Esophagus (tissue), 2 donors: ENCODE data around the gene UBL3. TPM values are rescaled to one million over a fixed set of nuclear protein-coding genes. Genes with fewer than 3 reads are reported as not detected.

Source experiments
- H3K27ac ChIP-seq, 2 donors: one replicate each; pipeline ENCODE4 v1.5.1; 2013; ENCODE audit warnings: low read depth in 2 of 2, mild to moderate bottlenecking in 2 of 2, inconsistent platforms in 1 of 2, low read length in 1 of 2, moderate library complexity in 1 of 2
- H3K27me3 ChIP-seq, 2 donors: one replicate each; pipeline ENCODE4 v1.6.1; 2013; ENCODE audit warnings: low read length in 2 of 2, control low read depth in 1 of 2, mild to moderate bottlenecking in 1 of 2; ENCODE audit not compliant: insufficient read depth in 2 of 2, control insufficient read depth in 1 of 2
- H3K36me3 ChIP-seq, 2 donors: one replicate each; pipeline ENCODE4 v1.6.1; 2013; ENCODE audit warnings: low read length in 1 of 2; ENCODE audit not compliant: control insufficient read depth in 2 of 2, insufficient read depth in 2 of 2
- H3K4me1 ChIP-seq, 2 donors: one replicate each; pipeline ENCODE4 v1.6.1; 2013; ENCODE audit warnings: low read length in 1 of 2; ENCODE audit not compliant: control insufficient read depth in 2 of 2, insufficient read depth in 2 of 2
- H3K4me3 ChIP-seq, 2 donors: one replicate each; pipeline ENCODE4 v1.5.1; 2013; ENCODE audit warnings: low read length in 2 of 2, mild to moderate bottlenecking in 2 of 2, low read depth in 1 of 2, moderate library complexity in 1 of 2
- H3K9me3 ChIP-seq, 2 donors: one replicate each; pipeline ENCODE4 v1.6.1; 2013; ENCODE audit warnings: mild to moderate bottlenecking in 2 of 2, low read depth in 1 of 2, low read length in 1 of 2, moderate library complexity in 1 of 2; ENCODE audit not compliant: control insufficient read depth in 2 of 2, insufficient read depth in 1 of 2
- WGBS, 2 donors: extraction: QIAGEN DNeasy Blood & Tissue Kit; methylation state at CpG; one replicate each; pipeline ENCODE4 v1.1.7; 2013; 5-methylcytosine and 5-hydroxymethylcytosine counted together
- polyA plus RNA-seq, 2 donors: library from polyadenylated mRNA; stranded (reverse); fragments of 200-250 nt; gene quantifications; one replicate each; pipeline ENCODE4 v1.2.3, GENCODE V29; 2013
- donor health status: healthy with polysubstance abuse.
- donor health status: Bipolar disorder and iron deficiency.

The UBL3 gene
- polyA plus RNA-seq, 2 donors, result 30.7 to 41.5 TPM

DNA sequence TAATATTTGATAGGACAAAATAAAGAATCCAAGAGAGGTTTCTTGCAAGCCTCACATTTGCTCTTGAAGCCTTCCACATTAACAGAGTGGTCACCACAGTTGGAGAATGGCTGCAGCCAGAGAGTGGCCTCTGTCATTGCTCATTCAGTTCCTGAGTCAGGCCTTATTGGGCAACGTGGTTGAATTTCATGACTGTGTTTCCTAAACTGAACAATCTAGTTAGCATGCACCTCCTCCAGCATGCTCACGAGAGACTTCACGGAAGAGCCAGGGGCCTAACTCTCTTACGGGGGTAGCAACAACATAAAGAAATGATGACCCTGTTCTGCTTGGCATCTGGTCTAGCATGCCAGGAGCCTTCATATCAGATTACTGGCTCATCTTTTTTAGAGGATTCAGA is 9.6 kb upstream of the UBL3 start:
- Histone ChIP-seq H3K4me1 (no peaks in the 10 kb centered on the region), H3K9me3 (no peaks in the 10 kb centered on the region), H3K27me3 (no peaks in the 10 kb centered on the region), H3K4me3 (no peak overlapping the region), H3K36me3 (no peaks in the 10 kb centered on the region), H3K27ac (no peak overlapping the region)
- WGBS, 2 donors, result 82 to 89% methylated on average over 4 of the region's 4 CpGs

GRCh38 chr13:29858667-29859066 is 8.2 kb upstream of the UBL3 start:
- H3K36me3 ChIP-seq, result no peaks in the 10 kb centered on the region
- WGBS, 2 donors, result 75 to 81% methylated on average over 4 of the region's 4 CpGs
- H3K4me3 ChIP-seq, result no peak overlapping the region
- H3K9me3 ChIP-seq, result no peaks in the 10 kb centered on the region
- H3K4me1 ChIP-seq, result no peaks in the 10 kb centered on the region
- no peaks in the 10 kb centered on the region for H3K27me3 ChIP-seq
- H3K27ac ChIP-seq, result no peak overlapping the region

DNA sequence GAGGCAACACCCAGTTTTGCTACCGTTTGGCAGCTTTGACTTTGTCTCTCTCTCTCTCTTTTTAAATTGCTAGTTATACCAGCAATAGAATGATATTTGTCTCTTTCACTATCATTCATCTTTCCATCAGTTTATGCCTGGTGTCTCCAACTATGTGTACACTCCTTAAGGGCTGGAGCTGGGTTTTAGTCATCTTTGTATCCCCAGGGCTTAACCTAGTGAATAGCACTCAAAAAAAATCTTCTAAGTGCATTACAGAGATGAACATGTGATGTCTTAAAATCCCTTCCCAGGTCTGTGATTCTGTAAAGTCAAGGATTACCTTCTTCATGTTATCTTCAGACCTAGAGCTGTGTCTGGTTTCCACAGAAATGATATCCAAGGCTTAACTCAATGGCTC is 7.8 kb upstream of the UBL3 start:
- H3K36me3 ChIP-seq, result no peaks in the 10 kb centered on the region
- H3K4me3 ChIP-seq, result no peak overlapping the region
- H3K27ac ChIP-seq, result no peak overlapping the region
- WGBS, 2 donors, result 38 to 65% methylated on average over 1 of the region's 1 CpG
- no peaks in the 10 kb centered on the region for H3K4me1 ChIP-seq
- H3K9me3 ChIP-seq, result no peaks in the 10 kb centered on the region
- no peaks in the 10 kb centered on the region for H3K27me3 ChIP-seq

DNA sequence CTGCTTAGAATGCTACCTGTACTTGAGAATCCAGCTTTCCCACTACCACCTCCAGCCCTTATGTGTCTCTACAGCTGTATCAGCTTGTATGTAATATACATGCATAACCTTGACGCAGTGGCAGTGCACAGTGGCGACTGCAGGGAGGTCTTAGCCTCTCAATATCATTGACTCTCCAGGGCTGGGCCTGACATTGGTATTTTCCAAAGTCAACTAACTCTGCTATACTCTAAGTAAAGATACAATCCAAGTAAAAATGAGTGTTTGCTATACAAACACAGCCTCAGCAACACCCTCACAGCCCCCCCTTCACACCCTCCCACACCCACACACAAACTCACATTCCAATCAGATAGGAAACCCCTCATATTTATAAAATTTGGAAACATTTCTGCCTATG is 6.7 kb upstream of the UBL3 start:
- Histone ChIP-seq H3K4me1 (no peaks in the 10 kb centered on the region), H3K27ac (no peak overlapping the region)

DNA sequence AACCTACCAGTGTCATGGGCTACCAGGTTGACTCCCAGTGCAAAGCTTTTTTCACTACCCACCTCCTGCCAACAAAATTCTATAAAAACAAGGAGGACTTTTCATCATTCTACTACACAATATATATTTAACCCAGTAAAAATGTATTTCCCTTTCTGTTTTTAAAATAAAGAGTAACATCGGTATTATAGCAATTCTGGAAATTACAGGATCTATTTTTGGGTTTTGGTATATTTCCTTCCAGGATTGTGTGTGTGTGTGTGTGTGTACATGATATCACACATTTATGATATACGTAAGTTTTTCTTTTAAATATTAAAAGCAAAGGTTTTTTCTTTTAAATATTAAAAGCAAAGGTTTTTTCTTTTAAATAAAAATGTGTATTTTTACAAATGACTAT is 6.0 kb upstream of the UBL3 start:
- Histone ChIP-seq H3K27ac (no peak overlapping the region), H3K4me1 (no peaks in the 10 kb centered on the region), H3K36me3 (no peaks in the 10 kb centered on the region), H3K9me3 (no peaks in the 10 kb centered on the region), H3K4me3 (no peak overlapping the region), H3K27me3 (no peaks in the 10 kb centered on the region)
- WGBS, 2 donors, result 87 to 90% methylated on average over 2 of the region's 2 CpGs

More for the DNA sequence above, 6.7 kb upstream of the UBL3 start:
- Histone ChIP-seq H3K27me3 (no peaks in the 10 kb centered on the region), H3K9me3 (no peaks in the 10 kb centered on the region), H3K36me3 (no peaks in the 10 kb centered on the region), H3K4me3 (no peak overlapping the region)
- 85 to 93% methylated on average over 2 of the region's 2 CpGs for WGBS, 2 donors

- Histone ChIP-seq H3K27ac (peak overlapping the region in 1 of 2 donors; percentile 13), H3K9me3 (no peaks in the 10 kb centered on the region), H3K36me3 (no peaks in the 10 kb centered on the region), H3K4me3 (no peak overlapping the region), H3K4me1 (no peaks in the 10 kb centered on the region), H3K27me3 (no peaks in the 10 kb centered on the region)
- 49 to 69% methylated on average over 4 of the region's 4 CpGs for WGBS, 2 donors
Observed at GRCh38 chr13:29855784-29856183, 5.4 kb upstream of the UBL3 start.

GRCh38 chr13:29855009-29855408 is 4.6 kb upstream of the UBL3 start:
- 81 to 90% methylated on average over 4 of the region's 4 CpGs for WGBS, 2 donors
- Histone ChIP-seq H3K36me3 (no peaks in the 10 kb centered on the region), H3K9me3 (no peaks in the 10 kb centered on the region), H3K4me3 (no peak overlapping the region), H3K27ac (no peak overlapping the region), H3K27me3 (no peaks in the 10 kb centered on the region), H3K4me1 (no peaks in the 10 kb centered on the region)

GRCh38 chr13:29853131-29853530 is 2.7 kb upstream of the UBL3 start:
- no peaks in the 10 kb centered on the region for H3K27me3 ChIP-seq
- no peaks in the 10 kb centered on the region for H3K9me3 ChIP-seq
- no peak overlapping the region for H3K27ac ChIP-seq
- 78 to 79% methylated on average over 2 of the region's 2 CpGs for WGBS, 2 donors
- H3K4me3 ChIP-seq, result no peak overlapping the region
- H3K36me3 ChIP-seq, result no peaks in the 10 kb centered on the region
- no peaks in the 10 kb centered on the region for H3K4me1 ChIP-seq

DNA sequence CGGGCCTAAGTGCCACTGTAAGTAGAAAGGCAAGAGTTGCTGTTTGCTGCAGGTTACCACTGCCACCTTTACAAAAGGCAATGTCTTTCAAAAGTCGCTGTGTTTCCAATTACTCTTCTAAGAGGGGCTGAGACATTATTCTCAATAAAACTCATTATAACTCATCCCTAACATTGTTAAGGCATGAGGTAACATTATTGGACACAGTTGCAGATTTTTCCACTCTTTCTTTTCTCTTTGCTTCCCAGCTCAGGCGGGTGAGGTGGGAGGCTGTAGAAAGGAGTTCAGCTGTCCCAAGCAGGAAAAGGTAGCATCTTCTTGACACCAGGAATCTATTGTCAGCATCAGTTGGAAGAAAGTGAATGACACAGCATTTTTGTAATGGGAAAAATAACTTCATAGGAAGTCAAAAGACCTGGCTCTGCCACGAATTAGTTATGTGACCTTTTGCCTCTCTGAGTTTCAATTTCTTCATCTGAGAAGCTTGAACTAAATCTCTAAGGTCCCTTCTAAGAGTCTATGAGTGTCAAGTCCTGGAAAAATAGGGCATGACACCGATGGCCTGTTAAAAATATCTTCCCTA is 2.1 kb upstream of the UBL3 start:
- no peak overlapping the region for H3K27ac ChIP-seq
- 59 to 63% methylated on average over 5 of the region's 5 CpGs for WGBS, 2 donors

DNA sequence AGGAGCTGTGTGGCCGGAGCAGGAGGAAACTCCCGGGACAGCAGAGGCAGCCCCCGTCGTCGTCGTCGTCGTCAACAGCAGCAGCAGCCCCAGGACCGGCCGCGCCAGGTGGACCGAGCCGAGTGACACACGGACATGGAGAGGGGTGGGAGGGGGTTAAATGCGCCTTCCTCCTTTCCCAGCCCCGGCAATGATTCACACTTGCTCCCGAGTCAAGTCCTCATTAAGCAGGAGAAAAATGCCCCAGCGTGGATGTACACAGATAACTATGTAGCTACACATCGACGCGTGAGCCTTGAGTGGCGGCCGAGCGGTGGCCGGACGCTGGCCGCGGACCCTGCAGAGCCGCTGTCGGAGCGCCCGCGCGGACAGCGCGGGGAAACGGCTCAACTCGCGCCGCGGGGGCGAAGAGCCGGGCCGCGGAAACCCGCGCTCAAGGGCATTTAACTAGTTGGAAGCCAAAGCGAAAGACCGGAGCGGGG is 645 bp downstream of the UBL3 start:
- Histone ChIP-seq H3K36me3 (no peaks in the 10 kb centered on the region), H3K4me1 (no peaks in the 10 kb centered on the region), H3K27me3 (no peaks in the 10 kb centered on the region), H3K27ac (peak overlapping the region; percentile 97 to 100), H3K9me3 (no peaks in the 10 kb centered on the region), H3K4me3 (peak overlapping the region; percentile 69 to 81)
- WGBS, 2 donors, result 0% methylated on average over 48 to 50 of the region's 50 CpGs

More for the DNA sequence above, 2.1 kb upstream of the UBL3 start:
- H3K36me3 ChIP-seq, result no peaks in the 10 kb centered on the region
- H3K9me3 ChIP-seq, result no peaks in the 10 kb centered on the region
- H3K27me3 ChIP-seq, result no peaks in the 10 kb centered on the region
- no peak overlapping the region for H3K4me3 ChIP-seq
- no peaks in the 10 kb centered on the region for H3K4me1 ChIP-seq
